K562 (cell line): ENCODE data around the gene SOX12. TPM values are rescaled to one million over a fixed set of nuclear protein-coding genes. Genes with fewer than 3 reads are reported as not detected.

Experiments used
- CEBPG ChIP-seq, 3 experiments: fragments of 200-800 bp in 1 of 3; sonication (Bioruptor generic) in 1 of 3; sonication (generic) in 1 of 3; formaldehyde crosslinking in 1 of 3; IDR thresholded peaks in 2 of 3; conservative IDR thresholded peaks in 1 of 3; 2 replicates each; pipeline versions ENCODE4 v1.6.1 to v1.8.0; 2016 to 2022; ENCODE audit warnings: missing compliant biosample characterization in 2 of 3, missing genetic modification characterization in 2 of 3, mild to moderate bottlenecking in 1 of 3, missing genetic modification reagents in 1 of 3
- CTBP1 ChIP-seq: fragments of 450-650 bp; IDR thresholded peaks from 2 replicates; pipeline ENCODE4 v1.6.1; 2016; ENCODE audit warnings: borderline replicate concordance
- DMBX1 ChIP-seq: fragments of 250-450 bp; sonication (Bioruptor Pico); IDR thresholded peaks from 2 replicates; pipeline ENCODE4 v1.8.0; 2022; ENCODE audit warnings: inconsistent platforms, mild to moderate bottlenecking, moderate library complexity, borderline replicate concordance
- EP300 ChIP-seq: IDR thresholded peaks from 2 replicates; pipeline ENCODE4 v1.6.1; 2012; ENCODE audit warnings: low read length, improper control_type of control experiment
- MAFG ChIP-seq: fragments of 450-650 bp; conservative IDR thresholded peaks from 2 replicates; pipeline ENCODE4 v1.6.1; 2016; ENCODE audit warnings: missing genetic modification characterization, missing compliant biosample characterization
- MED1 ChIP-seq: sonication (generic); formaldehyde crosslinking; IDR thresholded peaks from 2 replicates; pipeline ENCODE4 v1.8.1; 2023; ENCODE audit warnings: missing genetic modification reagents, borderline replicate concordance
- NBN ChIP-seq: fragments of 450-650 bp; IDR thresholded peaks from 2 replicates; pipeline ENCODE4 v1.6.1; 2016; ENCODE audit warnings: low read depth, mild to moderate bottlenecking
- NFYB ChIP-seq: IDR thresholded peaks from 2 replicates; pipeline ENCODE4 v1.6.1; 2011; ENCODE audit warnings: mild to moderate bottlenecking, moderate library complexity; ENCODE audit not compliant: insufficient read length; ENCODE audit errors: extremely low read depth
- PREB ChIP-seq: sonication (generic); formaldehyde crosslinking; IDR thresholded peaks from 2 replicates; pipeline ENCODE4 v1.8.1; 2023; ENCODE audit warnings: mild to moderate bottlenecking, missing genetic modification reagents
- PURB ChIP-seq: sonication (generic); formaldehyde crosslinking; IDR thresholded peaks from 2 replicates; pipeline ENCODE4 v1.9.0; 2021; ENCODE audit warnings: low read depth, mild to moderate bottlenecking, missing genetic modification reagents
- SIRT6 ChIP-seq: IDR thresholded peaks from one replicate; pipeline ENCODE4 v1.6.1; 2012; ENCODE audit warnings: low read depth, mild to moderate bottlenecking, control low read depth, inconsistent platforms, low read length, moderate library complexity
- SREBF2 ChIP-seq: sonication (generic); formaldehyde crosslinking; IDR thresholded peaks from 2 replicates; pipeline ENCODE4 v1.4.0; 2020; ENCODE audit warnings: mild to moderate bottlenecking, missing genetic modification reagents
- STAT6 ChIP-seq: sonication (generic); formaldehyde crosslinking; IDR thresholded peaks from 2 replicates; pipeline ENCODE4 v1.8.1; 2023; ENCODE audit warnings: mild to moderate bottlenecking, missing genetic modification reagents
- TAF7 ChIP-seq: fragments of 450-650 bp; IDR thresholded peaks from 2 replicates; pipeline ENCODE4 v1.6.1; 2016; ENCODE audit warnings: missing genetic modification characterization, missing compliant biosample characterization
- TAL1 ChIP-seq: fragments of 450-650 bp; IDR thresholded peaks from 2 replicates; pipeline ENCODE4 v1.6.1; 2016; ENCODE audit warnings: mild to moderate bottlenecking
- TRIM24 ChIP-seq, 2 experiments: fragments of 450-650 bp; IDR thresholded peaks; 2 replicates each; pipeline ENCODE4 v1.6.1; 2016
- U2AF1 ChIP-seq: fragments of 200-400 bp; formaldehyde crosslinking; optimal IDR thresholded peaks from 2 replicates; pipeline ENCODE3; 2017; ENCODE audit warnings: mild to moderate bottlenecking, low read depth, low read length, moderate library complexity
- ZNF146 ChIP-seq: IDR thresholded peaks from one replicate; pipeline ENCODE4 v1.6.1; 2018; ENCODE audit warnings: missing compliant biosample characterization; ENCODE audit not compliant: unreplicated experiment
- ZNF184 ChIP-seq: sonication (generic); formaldehyde crosslinking; IDR thresholded peaks from 2 replicates; pipeline ENCODE4 v1.5.0; 2020; ENCODE audit warnings: missing genetic modification reagents
- ZNF24 ChIP-seq: fragments of 450-650 bp; IDR thresholded peaks from 2 replicates; pipeline ENCODE4 v1.6.1; 2016
- ZNF766 ChIP-seq: fragments of 200-800 bp; sonication (Bioruptor generic); conservative IDR thresholded peaks from 2 replicates; pipeline ENCODE4 v1.6.1; 2016; ENCODE audit warnings: missing genetic modification characterization, missing compliant biosample characterization
- polyA plus RNA-seq, 8 experiments: library from polyadenylated mRNA; depleted of rRNA in 4 of 8; stranded (reverse) in 5 of 8; unstranded in 3 of 8; fragments of >200 nt; fragmentation: Nextera tagmentation in 2 of 8; fragmentation: Illumina TruSeq in 1 of 8; extraction: Ambion mirVana in 2 of 8; extraction: Trizol in 1 of 8; gene quantifications; 2 replicates each; pipeline versions ENCODE4 v1.2.1 to v1.2.3, GENCODE V29; 2011 to 2014; ENCODE audit warnings: inconsistent platforms in 1 of 8, missing spikeins in 1 of 8
- total RNA-seq, 7 experiments: library from RNA; depleted of rRNA in 6 of 7; stranded (reverse); fragments of >200 nt in 6 of 7; fragmentation: Illumina TruSeq in 2 of 7; extraction: Trizol in 2 of 7; gene quantifications; 2 replicates each; pipeline versions ENCODE4 v1.2.1 to v1.2.3, GENCODE V29; 2011 to 2021; ENCODE audit warnings: low replicate concordance in 1 of 7
- TF ChIP-seq, protein P1 (sequence below): sonication (generic); formaldehyde crosslinking; IDR thresholded peaks from 2 replicates; pipeline ENCODE4 v1.8.0; 2023; ENCODE audit warnings: mild to moderate bottlenecking, missing genetic modification reagents

Gene SOX12
- total and polyA plus RNA-seq, 9 of the 15 experiments (the other 6 are each of a cell fraction or from before 2014, with no cell fraction given): 0.42 to 26.3 (median 2.6) TPM

GRCh38 chr20:341682-342081, 16.3 kb downstream of the SOX12 start (continued):
- TF ChIP-seq DMBX1 (no peak), STAT6 (no peak), PURB (CRISPR knock-in tag) (no peak), TRIM24 (IDR thresholded peaks at IDR 0.05) (peak; percentile 85 to 91), MED1 (CRISPR knock-in tag) (no peak), NFYB (no peak), SIRT6 (no peak), SREBF2 (CRISPR knock-in tag) (no peak), NBN (no peak), CEBPG (CRISPR knock-in tag; IDR thresholded peaks at IDR 0.05) (peak; percentile 44; the same call in 1 of the 2 replicates), CEBPG (tag; conservative IDR thresholded peaks at IDR 0.05 in 1 of 2, IDR thresholded peaks at IDR 0.05 in 1 of 2) (no peak), ZNF146 (CRISPR knock-in tag) (no peak), MAFG (tag) (no peak), ZNF184 (no peak), EP300 (no peak), TAL1 (no peak), ZNF766 (CRISPR knock-in tag) (no peak), ZNF24 (peak; percentile 47; the same call in 1 of the 2 replicates), PREB (no peak), TAF7 (tag) (no peak), U2AF1 (no peak), CTBP1 (no peak)
- TF ChIP-seq, protein P1, sequence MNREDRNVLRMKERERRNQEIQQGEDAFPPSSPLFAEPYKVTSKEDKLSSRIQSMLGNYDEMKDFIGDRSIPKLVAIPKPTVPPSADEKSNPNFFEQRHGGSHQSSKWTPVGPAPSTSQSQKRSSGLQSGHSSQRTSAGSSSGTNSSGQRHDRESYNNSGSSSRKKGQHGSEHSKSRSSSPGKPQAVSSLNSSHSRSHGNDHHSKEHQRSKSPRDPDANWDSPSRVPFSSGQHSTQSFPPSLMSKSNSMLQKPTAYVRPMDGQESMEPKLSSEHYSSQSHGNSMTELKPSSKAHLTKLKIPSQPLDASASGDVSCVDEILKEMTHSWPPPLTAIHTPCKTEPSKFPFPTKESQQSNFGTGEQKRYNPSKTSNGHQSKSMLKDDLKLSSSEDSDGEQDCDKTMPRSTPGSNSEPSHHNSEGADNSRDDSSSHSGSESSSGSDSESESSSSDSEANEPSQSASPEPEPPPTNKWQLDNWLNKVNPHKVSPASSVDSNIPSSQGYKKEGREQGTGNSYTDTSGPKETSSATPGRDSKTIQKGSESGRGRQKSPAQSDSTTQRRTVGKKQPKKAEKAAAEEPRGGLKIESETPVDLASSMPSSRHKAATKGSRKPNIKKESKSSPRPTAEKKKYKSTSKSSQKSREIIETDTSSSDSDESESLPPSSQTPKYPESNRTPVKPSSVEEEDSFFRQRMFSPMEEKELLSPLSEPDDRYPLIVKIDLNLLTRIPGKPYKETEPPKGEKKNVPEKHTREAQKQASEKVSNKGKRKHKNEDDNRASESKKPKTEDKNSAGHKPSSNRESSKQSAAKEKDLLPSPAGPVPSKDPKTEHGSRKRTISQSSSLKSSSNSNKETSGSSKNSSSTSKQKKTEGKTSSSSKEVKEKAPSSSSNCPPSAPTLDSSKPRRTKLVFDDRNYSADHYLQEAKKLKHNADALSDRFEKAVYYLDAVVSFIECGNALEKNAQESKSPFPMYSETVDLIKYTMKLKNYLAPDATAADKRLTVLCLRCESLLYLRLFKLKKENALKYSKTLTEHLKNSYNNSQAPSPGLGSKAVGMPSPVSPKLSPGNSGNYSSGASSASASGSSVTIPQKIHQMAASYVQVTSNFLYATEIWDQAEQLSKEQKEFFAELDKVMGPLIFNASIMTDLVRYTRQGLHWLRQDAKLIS: no peak
